ENCODE data around the gene SPAG16. TPM values are rescaled to one million over a fixed set of nuclear protein-coding genes. Genes with fewer than 3 reads are reported as not detected.

The SPAG16 gene
- total RNA-seq, 1 donor from 2014 or later, result 7.6 TPM

DNA sequence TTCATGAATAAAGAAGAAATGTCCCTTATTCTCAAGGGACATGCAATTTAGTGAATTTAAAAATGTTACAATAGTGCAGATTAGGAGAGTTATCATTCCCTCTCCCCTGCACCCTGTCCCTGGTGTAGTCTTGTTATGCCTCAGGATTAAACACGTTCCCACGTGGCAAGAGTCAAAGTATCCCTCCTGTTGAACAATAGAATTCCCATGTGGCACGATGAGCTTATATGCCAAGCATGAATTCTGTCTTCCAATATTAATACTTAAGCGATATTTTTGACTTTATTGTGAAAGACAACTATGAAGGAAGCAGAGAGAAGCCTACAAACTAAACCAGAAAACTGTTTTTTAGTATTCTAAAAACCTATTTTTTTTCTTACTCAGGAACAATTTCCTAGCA is 36.7 kb upstream of the SPAG16 start:
- H3K27ac ChIP-seq, result peak overlapping the region; percentile 7 to 23
- intact Hi-C loops (cut with DNase I), result loop anchor here (10.0 kb wide), 1 partner anchor 563 kb away; no protein-coding TSS in a partner anchor
- no peak overlapping the region for H3K4me3 ChIP-seq

GRCh38 chr2:213248637-213249036 is 35.6 kb upstream of the SPAG16 start:
- intact Hi-C loops (cut with DNase I), result loop anchor here (10.0 kb wide), 1 partner anchor 564 kb away; no protein-coding TSS in a partner anchor
- H3K27ac ChIP-seq, result no peak overlapping the region
- H3K27me3 ChIP-seq, result no peaks in the 10 kb centered on the region
- H3K4me3 ChIP-seq, result no peak overlapping the region
- H3K36me3 ChIP-seq, result no peaks in the 10 kb centered on the region
- TF ChIP-seq CTCF (IDR thresholded peaks at IDR 0.05), result no peak
- H3K4me1 ChIP-seq, result peaks cover 0 to 3% of the 10 kb centered on the region in 2 donors
- H3K9me3 ChIP-seq, result no peaks in the 10 kb centered on the region
- DNase-seq (ENCODE audit: low spot score in 2 of 2), result no peak

More for the DNA sequence above, 36.7 kb upstream of the SPAG16 start:
- DNase-seq (ENCODE audit: low spot score in 2 of 2), result no peak
- H3K27me3 ChIP-seq, result no peaks in the 10 kb centered on the region
- TF ChIP-seq CTCF (IDR thresholded peaks at IDR 0.05), result no peak
- no peaks in the 10 kb centered on the region for H3K36me3 ChIP-seq
- no peaks in the 10 kb centered on the region for H3K9me3 ChIP-seq
- H3K4me1 ChIP-seq, result peaks cover 0 to 3% of the 10 kb centered on the region in 2 donors

GRCh38 chr2:213249502-213249901 is 34.8 kb upstream of the SPAG16 start:
- Histone ChIP-seq H3K27me3 (no peaks in the 10 kb centered on the region), H3K4me1 (peaks cover 0 to 3% of the 10 kb centered on the region in 2 donors), H3K4me3 (no peak overlapping the region), H3K27ac (no peak overlapping the region), H3K36me3 (no peaks in the 10 kb centered on the region), H3K9me3 (no peaks in the 10 kb centered on the region)
- no peak for TF ChIP-seq CTCF (IDR thresholded peaks at IDR 0.05)
- no peak for DNase-seq (ENCODE audit: low spot score in 2 of 2)
- intact Hi-C loops (cut with DNase I), result loop anchor here (10.0 kb wide), 1 partner anchor 565 kb away; no protein-coding TSS in a partner anchor

- no peaks in the 10 kb centered on the region for H3K36me3 ChIP-seq
- intact Hi-C loops (cut with DNase I), result loop anchor here (5.0 kb wide), 1 partner anchor 681 kb away; no protein-coding TSS in a partner anchor
- no peak overlapping the region for H3K27ac ChIP-seq
- no peaks in the 10 kb centered on the region for H3K27me3 ChIP-seq
- H3K9me3 ChIP-seq, result no peaks in the 10 kb centered on the region
- H3K4me3 ChIP-seq, result no peak overlapping the region
- DNase-seq (ENCODE audit: low spot score in 2 of 2), result no peak
- peak; percentile 38 to 73 (median 61) for TF ChIP-seq CTCF (IDR thresholded peaks at IDR 0.05)
- peaks cover 0 to 3% of the 10 kb centered on the region in 2 donors for H3K4me1 ChIP-seq
Observed at GRCh38 chr2:213251618-213252017, 32.6 kb upstream of the SPAG16 start.

DNA sequence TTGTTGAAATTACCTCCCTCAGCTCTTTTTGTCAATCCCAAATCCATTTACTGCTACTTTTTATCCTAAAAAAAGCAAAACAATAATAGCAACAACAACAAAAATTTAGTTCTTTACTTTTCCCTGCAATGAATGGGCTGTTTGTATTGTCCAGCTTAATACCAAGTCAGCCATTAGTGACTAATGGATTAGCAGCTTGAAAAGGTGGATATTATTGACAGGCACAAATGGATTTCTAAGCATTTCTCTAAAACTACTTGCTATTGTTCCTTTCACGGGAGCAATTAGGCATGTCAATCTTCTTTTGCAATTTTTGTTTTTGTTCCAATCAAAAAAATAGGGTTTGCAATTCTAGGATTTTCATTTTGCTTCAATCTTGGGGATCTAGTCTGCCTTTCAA is 32.1 kb upstream of the SPAG16 start:
- no peaks in the 10 kb centered on the region for H3K9me3 ChIP-seq
- H3K27me3 ChIP-seq, result no peaks in the 10 kb centered on the region
- H3K36me3 ChIP-seq, result no peaks in the 10 kb centered on the region
- intact Hi-C loops (cut with DNase I), result loop anchor here (5.0 kb wide), 1 partner anchor 680 kb away; no protein-coding TSS in a partner anchor
- peaks cover 0 to 3% of the 10 kb centered on the region in 2 donors for H3K4me1 ChIP-seq
- H3K27ac ChIP-seq, result no peak overlapping the region
- H3K4me3 ChIP-seq, result no peak overlapping the region
- DNase-seq (ENCODE audit: low spot score in 2 of 2), result no peak
- TF ChIP-seq CTCF (IDR thresholded peaks at IDR 0.05), result no peak
